ENCODE measurements around the gene RFX3.

The RFX3 gene

DNA sequence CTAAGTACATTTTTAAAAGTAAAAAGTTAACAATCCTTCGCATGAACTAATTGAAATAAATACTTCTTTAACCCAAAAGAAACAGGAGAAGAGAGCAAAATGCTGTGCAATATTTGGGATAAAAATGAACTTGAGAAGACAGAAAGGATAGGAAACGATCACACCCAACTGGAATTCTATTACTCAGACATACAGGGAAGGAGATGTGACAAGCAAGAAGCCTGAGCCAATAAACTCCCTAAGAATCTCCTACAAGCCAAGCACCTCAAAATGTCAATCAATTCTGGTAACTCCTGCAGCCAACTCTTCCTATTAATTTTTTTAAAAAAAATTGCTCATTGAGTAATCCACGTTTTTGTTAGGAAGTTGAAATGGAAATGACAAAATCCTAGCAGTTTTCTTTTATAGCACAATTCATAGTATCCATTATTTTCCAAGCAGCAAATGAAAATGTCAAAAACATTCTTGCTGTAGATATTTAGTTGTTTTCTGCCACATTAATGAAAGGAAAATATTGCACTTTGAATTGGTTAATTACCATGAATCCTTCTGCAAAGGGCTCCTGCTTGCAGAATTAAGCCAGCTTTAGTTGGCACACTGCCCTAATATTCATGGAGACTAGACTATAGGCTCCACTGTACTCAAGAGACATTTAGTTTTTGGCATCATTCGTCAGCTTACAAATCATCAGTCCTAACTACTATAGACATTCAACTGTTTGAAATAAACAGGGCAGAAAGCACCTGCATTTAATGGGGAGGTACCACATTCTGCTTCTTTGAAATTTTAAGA, 89.0 kb downstream of the RFX3 start:
- DNase-seq (ENCODE audit: low read depth), result peak; percentile 66
- no peak overlapping the region for H3K4me3 ChIP-seq (ENCODE audit: low read length)
- TF ChIP-seq, protein P1, sequence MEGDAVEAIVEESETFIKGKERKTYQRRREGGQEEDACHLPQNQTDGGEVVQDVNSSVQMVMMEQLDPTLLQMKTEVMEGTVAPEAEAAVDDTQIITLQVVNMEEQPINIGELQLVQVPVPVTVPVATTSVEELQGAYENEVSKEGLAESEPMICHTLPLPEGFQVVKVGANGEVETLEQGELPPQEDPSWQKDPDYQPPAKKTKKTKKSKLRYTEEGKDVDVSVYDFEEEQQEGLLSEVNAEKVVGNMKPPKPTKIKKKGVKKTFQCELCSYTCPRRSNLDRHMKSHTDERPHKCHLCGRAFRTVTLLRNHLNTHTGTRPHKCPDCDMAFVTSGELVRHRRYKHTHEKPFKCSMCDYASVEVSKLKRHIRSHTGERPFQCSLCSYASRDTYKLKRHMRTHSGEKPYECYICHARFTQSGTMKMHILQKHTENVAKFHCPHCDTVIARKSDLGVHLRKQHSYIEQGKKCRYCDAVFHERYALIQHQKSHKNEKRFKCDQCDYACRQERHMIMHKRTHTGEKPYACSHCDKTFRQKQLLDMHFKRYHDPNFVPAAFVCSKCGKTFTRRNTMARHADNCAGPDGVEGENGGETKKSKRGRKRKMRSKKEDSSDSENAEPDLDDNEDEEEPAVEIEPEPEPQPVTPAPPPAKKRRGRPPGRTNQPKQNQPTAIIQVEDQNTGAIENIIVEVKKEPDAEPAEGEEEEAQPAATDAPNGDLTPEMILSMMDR (conservative IDR thresholded peaks at IDR 0.05; ENCODE audit: low read depth, low read length), result no peak

DNA sequence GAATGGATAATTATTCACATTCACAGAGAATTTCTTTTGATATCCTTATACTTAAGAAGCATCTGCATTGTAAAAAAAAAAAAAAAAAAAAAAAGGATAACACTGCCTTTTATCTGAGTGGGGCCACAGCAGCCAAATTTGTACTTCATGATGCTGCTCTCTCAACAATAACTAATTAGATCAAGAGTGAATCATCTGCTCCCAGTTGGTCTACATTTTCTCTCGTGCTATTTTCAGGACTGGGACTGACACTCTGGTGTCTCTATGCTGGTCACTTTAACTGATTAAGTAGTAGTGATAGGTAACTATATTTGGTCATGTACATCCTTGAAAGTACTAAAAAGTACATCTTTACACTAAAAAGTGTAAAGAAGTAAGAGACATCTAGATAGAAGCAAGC, 90.1 kb downstream of the RFX3 start:
- DNase-seq (ENCODE audit: low read depth), result no peak
- TF ChIP-seq, protein P1 (conservative IDR thresholded peaks at IDR 0.05; ENCODE audit: low read depth, low read length), result no peak
- H3K4me3 ChIP-seq (ENCODE audit: low read length), result no peak overlapping the region

DNA sequence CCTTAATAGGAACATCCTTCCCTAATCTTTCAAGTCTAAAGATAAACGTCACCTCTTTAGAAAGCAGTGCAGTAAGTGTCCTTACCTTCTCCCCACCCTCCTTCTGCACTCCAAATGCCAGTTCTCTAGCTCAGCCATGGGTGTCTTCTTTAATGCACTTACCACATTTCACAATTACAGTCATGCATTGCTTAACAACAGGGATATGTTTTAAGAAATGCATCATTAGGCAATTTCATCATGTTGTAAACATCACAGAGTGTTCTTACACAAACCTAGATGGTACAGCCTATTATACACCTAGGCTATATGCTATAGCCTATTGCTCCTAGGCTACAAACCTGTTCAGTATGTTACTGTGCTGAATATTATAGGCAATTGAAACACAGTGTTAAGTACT, 91.2 kb downstream of the RFX3 start:
- no peak for DNase-seq (ENCODE audit: low read depth)
- no peak overlapping the region for H3K4me3 ChIP-seq (ENCODE audit: low read length)
- TF ChIP-seq, protein P1 (conservative IDR thresholded peaks at IDR 0.05; ENCODE audit: low read depth, low read length), result no peak

DNA sequence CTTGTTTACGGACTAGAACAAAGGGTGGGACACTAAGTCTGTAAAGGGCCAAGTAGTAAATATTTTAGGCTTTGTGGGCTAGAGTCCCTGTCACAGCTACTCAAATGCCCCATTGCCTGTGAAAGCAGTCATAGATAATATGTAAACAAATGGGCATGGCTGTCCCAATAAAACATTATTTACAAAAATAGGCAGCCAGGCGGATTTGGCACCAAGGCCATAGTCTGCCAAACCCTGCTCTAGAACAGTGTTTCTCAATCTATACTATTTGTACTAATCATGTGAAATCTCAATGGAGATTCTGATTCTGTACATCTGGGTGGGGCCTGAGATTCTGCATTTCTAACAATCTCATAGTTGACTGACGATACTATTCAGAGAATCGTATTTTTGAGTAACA, 92.0 kb downstream of the RFX3 start:
- H3K4me3 ChIP-seq (ENCODE audit: low read length), result no peak overlapping the region
- TF ChIP-seq, protein P1 (conservative IDR thresholded peaks at IDR 0.05; ENCODE audit: low read depth, low read length), result no peak

DNA sequence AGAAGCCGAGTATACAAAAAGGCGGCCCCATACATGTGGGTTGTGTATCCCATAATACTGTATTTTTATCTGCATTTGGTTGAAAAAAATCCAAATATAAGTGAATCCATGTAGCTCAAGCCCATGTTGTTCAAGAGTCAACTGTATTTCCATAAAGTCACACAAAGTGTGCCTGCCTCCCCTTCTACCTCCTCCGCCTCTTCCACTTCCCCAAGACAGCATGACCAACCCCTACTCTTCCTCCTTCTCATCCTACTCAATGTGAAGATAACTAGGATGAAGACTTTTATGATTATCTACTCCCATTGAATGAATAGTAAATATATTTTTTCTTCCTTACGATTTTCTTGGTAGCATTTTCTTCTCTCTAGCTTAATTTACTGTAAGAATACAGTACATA, 92.7 kb downstream of the RFX3 start:
- no peak overlapping the region for H3K4me3 ChIP-seq (ENCODE audit: low read length)
- no peak for DNase-seq (ENCODE audit: low read depth)
- TF ChIP-seq, protein P1 (conservative IDR thresholded peaks at IDR 0.05; ENCODE audit: low read depth, low read length), result no peak

More for the DNA sequence above, 92.0 kb downstream of the RFX3 start:
- no peak for DNase-seq (ENCODE audit: low read depth)

DNA sequence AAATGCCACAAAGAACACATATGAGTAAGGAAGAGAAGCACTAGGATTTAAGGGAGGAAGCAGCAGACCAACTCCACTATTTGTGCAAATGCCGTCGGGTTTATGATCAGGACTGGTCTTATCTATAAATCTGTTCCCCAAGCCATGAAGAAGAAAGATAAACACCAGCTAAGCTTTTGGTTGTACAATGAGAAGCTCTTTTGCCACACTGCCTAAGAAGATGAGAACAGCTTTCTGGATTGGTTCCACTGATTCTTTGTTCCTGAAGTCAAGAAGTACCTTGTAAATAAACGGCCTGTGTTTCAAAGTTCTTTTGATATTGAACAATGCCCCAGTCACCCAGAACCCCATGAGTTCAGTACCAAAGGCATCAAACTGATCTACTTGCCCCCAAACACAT, 93.9 kb downstream of the RFX3 start:
- no peak for DNase-seq (ENCODE audit: low read depth)

More for the DNA sequence above, 93.9 kb downstream of the RFX3 start:
- TF ChIP-seq, protein P1 (conservative IDR thresholded peaks at IDR 0.05; ENCODE audit: low read depth, low read length), result no peak
- no peak overlapping the region for H3K4me3 ChIP-seq (ENCODE audit: low read length)

All from retinal pigment epithelial cell (primary cell).